IPS-NIHi11 (cell line): Measurements from ENCODE around the gene L3MBTL1.
"Not testable (repeated sequence)": the region's sequence is repeated elsewhere in the genome, so short reads cannot be mapped to it uniquely, and the experiment has no call there.

Experiments used
- DNase-seq: peaks from one replicate; pipeline ENCODE4 v3.0.0; 2012; ENCODE audit warnings: mixed read lengths, low spot score

The L3MBTL1 gene

GRCh38 chr20:43507150-43508080 lies at the start of gene L3MBTL1:
Gene L3MBTL1, plus strand, starts transcription at chr20:43507697. Its CDS starts 5,807 bp downstream, at chr20:43513504.
- DNase-seq, result peak; percentile 97

- DNase-seq, result no peak
Observed at GRCh38 chr20:43458422-43458924, 49.0 kb upstream of the L3MBTL1 start.

- no peak for DNase-seq
Observed at GRCh38 chr20:43459022-43459942, 48.2 kb upstream of the L3MBTL1 start.

GRCh38 chr20:43460172-43460829 lies 47.2 kb upstream of the L3MBTL1 start:
- no peak for DNase-seq

GRCh38 chr20:43460830-43461200 lies 46.7 kb upstream of the L3MBTL1 start:
- DNase-seq, result no peak

DNA sequence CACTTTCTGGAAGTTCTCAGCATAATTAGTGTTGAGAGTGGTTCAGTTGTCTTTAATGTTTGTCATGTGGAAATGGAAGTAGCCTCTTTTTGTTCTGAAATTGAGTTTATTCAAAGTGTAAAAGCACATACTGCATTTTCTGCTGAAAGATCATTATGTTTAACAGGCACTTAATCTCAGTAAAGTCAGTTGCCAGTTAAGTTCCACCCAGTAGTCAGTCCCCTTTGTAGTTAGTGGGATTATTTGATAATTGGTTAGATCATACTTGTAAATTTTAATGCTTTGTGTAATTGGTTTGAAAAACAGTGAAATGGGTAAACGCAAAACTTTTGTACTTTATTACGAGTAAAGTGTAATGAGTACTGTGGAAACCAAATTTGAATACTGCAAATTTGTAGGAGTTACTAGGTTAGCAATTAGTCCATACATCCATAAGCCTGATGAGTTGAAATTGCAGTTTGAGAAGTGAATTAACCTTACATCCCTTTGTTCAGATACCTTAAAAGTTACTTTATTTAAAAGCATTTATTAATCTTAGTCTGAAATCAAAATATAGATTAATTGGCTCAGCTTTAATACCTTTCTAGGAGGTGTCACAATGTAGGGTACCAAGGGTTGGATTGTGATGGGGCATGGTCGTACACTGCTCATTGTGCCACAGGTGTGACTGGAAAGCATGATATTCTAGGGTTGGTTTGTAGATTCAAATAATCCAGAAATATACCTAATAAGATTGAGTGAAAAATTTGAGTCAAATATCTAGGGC lies 45.4 kb upstream of the L3MBTL1 start:
- DNase-seq, result no peak

GRCh38 chr20:43462660-43463526 lies 44.6 kb upstream of the L3MBTL1 start:
- no peak for DNase-seq

- DNase-seq, result no peak
Observed at GRCh38 chr20:43463527-43464218, 43.8 kb upstream of the L3MBTL1 start.

DNA sequence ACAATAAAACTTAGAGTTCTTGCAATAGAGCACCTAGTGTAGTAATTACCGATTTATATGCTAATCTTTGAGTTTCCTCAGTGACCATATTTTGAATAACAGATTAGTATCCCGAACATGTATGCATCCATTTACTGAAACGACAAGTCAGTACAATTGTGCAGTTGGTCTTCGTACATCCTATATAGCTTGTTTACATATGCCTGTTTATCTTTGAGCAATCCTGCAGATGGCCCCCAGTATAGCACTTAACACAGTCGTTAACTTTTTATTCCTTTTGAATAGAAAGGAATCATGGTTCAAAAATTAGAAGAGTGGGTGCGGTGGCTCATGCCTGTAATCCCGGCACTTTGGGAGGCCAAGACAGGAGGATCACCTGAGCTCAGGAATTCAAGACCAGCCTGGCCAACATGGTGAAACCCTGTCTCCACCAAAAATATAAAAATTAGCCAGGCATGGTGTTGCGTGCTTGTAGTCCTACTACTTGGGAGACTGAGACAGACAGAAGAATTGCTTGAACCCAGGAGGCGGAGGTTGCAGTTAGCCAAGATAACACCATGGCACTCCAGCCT lies 43.2 kb upstream of the L3MBTL1 start:
- no peak for DNase-seq

DNA sequence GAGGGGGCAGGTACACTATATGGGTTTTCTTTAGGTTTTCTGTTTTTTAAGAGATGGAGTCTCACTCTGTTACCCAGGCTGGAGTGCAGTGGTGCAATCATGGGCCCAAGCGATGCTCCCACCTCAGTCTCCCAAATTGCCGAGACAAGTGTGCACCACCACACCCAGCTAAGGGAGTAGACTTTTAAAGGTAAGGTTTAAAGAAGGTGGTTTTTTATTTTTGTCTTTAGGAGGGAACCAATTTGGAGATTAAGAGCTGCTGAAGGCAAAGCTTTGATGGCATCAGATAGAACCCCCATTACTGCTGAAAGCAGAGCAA lies 41.9 kb upstream of the L3MBTL1 start:
- DNase-seq, result no peak

DNA sequence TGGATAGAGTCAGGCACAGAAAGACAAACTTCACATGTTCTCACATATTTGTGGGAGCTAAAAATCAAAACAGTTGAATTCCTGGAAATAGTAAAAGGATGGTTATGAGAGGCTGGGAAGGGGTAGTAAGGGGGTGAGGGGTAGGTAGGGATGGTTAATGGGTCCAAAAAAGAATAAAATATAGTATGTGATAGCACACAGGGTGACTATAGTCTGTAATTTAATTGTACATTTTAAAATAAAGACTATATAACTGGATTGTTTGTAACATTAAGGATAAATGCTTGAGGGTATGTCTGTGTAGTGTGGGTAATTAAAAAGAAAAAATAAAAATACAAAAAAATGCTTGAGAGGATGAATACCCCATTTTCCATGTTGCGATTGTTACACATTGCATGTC lies 39.9 kb upstream of the L3MBTL1 start:
- no peak for DNase-seq

- no peak for DNase-seq
Observed at GRCh38 chr20:43472671-43473380, 34.7 kb upstream of the L3MBTL1 start.

- no peak for DNase-seq
Observed at GRCh38 chr20:43473381-43473704, 34.2 kb upstream of the L3MBTL1 start.

GRCh38 chr20:43477193-43477592 lies 30.3 kb upstream of the L3MBTL1 start:
- DNase-seq, result no peak

DNA sequence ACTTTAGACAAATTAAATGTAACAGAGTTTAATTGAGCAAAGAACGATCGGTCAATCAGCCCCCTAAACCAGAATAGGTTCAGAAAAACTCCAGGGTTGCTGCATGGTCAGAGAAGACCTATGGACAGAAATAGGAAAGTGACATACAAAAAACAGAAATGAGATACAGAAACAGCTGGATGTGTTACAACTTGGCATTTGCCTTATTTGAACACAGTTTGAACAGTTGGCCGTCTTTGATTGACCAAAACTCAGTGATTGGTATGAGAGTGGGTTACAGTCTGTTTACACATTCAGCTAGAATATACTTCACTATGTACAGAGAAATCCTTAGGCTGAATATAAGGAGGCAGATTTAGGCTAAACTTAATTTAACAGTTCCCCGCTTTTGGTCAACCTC lies 29.9 kb upstream of the L3MBTL1 start:
- no peak for DNase-seq

- no peak for DNase-seq
Observed at GRCh38 chr20:43490038-43490437, 17.5 kb upstream of the L3MBTL1 start.

GRCh38 chr20:43492101-43492500 lies 15.4 kb upstream of the L3MBTL1 start:
- DNase-seq, result no peak

DNA sequence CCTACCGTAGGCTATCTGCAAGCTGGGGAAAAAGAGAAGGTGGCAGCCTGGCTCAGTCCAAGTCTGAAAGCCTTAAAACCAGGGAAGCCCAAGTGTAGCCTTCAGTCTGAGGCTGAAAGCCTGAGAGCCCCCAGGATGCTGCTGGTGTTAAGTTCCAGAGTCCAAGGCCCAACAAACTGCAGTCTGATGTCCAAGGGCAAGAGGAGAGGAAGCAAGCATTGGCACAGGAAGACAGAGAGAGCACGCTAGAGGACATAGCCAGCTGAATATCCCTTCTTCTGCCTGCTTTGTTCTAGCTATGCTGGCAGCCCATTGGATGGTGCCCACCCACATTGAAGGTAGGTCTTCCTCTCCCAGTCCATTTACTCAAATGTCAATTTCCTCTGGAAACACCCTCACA lies 12.1 kb upstream of the L3MBTL1 start:
- DNase-seq, result no peak

- not testable (repeated sequence) for DNase-seq
Observed at GRCh38 chr20:43502021-43502420, 5.5 kb upstream of the L3MBTL1 start.
